ENCODE data around the gene MAMDC4.

MAMDC4 gene

DNA sequence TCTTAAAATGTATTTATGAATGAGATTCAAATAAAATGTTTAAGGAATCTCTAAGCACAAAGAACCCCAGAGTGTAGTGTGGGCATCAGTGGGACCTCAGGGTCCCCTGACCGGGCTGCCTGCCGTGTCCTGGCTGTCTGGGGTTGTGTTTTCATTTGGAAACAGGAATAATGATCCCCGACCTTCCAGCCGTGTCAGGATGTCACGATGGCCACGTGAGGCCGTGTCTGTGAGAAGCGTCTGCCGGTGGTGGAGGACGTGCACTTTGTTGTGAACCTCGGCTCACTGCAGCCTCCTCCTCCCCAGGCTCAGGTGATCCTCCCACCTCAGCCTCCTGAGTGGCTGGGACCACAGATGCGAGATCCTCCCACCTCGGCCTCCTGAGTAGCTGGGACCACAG is 38.5 kb downstream of the MAMDC4 start:
- DNase-seq (ENCODE audit: low read depth in 2 of 2), result no peak

DNA sequence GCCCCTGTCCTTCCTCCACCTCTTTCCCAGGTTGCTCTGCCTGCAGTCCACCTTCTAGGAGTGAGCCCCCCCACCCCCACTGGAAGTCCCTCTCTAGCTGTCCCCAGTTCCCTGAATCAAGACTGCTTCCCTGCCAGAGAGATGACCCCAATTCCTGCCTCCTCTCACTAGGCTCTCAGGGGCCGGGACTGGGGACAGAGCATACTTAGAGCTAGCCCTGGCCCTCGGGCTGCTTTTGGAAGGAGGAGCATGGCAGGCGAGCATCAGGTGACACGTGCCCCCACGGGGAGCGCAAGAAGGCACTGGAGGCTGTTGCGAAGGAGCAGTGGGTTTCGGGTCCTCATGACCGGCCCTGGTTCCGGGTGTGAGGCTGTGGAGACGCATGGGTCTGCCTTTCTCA is 43.9 kb downstream of the MAMDC4 start:
- DNase-seq (ENCODE audit: low read depth in 2 of 2), result no peak

DNA sequence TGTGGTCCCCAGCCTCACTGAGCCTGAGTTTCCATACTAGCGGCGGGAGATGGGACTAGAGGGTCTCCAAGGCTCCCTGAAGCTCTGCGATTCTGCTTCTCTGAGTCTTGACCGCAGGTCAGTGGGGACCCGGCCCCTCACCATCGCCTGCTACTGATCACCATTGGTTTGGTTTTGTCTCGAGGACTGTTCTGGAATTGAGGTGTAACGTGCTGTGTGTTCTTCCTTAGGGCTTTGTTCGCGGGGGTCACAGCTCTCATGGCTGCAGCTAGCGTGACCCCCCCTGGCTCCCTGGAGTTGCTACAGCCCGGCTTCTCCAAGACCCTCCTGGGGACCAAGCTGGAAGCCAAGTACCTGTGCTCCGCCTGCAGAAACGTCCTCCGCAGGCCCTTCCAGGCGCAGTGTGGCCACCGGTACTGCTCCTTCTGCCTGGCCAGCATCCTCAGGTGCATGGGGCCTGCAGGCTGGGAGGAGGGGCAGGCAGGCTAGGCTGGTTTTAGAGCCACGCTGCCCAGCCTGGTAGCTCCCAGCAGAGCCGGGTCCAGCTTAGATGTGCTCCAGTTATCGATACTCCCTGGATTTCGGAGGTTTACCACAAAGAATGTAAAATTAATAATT is 46.4 kb downstream of the MAMDC4 start:
- no peak for DNase-seq (ENCODE audit: low read depth in 2 of 2)

DNA sequence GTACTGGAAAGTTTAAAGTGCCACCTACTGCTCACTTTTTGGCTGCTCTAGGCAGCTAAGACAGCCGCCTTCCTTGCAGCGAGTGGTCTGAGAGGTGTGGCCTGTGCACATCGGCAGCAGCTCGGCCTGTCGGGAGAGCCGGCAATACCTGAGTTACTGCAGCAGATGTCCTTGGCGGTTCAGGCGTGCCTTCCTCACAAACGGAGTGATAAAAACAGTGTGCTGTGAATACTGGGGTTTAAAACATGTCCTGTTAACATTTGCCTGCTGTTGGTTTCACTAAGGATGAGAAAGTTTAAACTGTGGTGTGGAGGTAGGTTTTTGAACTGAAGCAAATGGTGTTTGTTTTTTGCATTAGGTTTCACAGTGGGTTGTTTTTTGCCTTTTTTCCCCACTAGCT is 47.0 kb downstream of the MAMDC4 start:
- no peak for DNase-seq (ENCODE audit: low read depth in 2 of 2)

DNA sequence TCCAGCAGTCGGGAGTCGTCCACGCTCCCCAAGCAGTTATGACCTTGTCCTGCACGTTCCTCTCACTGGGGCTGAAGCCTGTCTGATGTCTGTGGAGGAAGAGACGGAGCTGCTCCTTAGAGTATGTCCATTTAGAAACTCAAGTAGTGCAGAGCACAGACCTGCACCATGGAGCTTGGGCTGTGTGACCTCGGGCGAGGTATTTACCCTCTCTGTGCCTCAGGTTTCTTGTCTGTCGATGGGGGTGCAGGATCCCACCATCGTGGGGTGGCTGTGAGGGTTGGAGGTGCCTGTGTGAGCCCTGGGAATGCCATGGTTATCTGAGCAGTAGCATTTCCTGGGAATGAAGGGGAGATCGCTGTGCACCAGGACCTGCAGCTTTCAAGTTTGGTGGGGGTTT is 48.4 kb downstream of the MAMDC4 start:
- DNase-seq (ENCODE audit: low read depth in 2 of 2), result no peak

DNA sequence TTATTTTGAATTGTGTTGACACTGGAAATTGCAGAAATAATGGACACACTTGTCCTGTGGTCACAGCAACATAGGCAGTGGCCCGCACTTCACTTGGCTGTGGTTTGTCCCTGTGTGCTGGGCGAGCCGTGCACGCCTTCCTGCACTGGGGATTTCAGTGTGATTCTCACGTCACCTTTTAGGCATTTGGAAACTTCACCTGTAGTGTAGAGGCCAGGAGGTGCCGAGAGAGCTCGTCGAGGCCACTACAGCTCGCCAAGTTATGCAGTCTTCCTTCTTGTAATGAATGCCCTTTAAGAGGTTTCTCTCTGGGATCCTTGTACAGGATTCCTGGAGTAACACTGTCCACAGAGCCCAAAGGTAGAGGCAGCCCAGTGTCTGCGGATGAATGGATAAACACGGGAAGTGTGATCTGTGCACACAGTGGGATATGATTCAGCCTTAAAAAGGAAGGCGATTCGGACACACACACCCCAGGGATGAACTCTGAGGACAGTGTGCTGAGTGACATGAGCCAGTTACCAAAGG is 48.9 kb downstream of the MAMDC4 start:
- DNase-seq (ENCODE audit: low read depth in 2 of 2), result no peak

DNA sequence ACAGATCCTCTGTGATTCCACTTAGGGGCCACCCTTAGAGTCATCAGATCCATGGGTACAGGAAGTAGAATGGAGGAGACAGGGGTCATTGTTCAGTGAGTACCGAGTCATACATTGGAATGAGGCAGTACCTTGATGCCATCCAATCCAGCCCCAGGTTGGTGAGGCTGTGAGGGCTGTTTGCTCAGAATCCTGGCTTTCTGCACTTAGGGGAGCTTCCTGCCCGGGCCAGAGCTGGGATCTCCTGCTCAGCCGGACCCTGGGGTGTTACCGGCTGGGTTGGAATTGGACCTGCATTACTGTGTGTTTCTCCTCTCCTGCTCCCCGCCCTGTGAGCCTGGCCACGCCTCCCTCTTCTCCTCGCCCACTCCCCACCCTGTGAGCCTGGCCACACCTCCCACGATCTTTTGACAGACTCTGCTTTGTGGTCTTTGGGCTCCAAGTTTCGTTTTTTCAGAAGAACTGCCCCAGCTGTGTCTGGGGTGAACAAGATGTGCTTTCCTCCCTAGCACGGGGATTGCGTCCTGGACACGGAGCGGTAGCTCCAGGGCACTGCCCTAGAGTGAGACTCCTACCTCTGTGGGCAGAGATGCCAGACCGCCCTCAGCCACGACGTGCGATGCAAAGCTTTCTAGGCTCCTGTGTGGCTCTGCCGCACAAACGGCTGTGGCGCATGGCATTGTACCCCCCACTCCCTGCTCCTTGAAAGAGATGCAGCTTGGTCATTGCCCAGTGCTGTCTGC is 49.5 kb downstream of the MAMDC4 start:
- DNase-seq (ENCODE audit: low read depth in 2 of 2), result peak; percentile 66 to 68

DNA sequence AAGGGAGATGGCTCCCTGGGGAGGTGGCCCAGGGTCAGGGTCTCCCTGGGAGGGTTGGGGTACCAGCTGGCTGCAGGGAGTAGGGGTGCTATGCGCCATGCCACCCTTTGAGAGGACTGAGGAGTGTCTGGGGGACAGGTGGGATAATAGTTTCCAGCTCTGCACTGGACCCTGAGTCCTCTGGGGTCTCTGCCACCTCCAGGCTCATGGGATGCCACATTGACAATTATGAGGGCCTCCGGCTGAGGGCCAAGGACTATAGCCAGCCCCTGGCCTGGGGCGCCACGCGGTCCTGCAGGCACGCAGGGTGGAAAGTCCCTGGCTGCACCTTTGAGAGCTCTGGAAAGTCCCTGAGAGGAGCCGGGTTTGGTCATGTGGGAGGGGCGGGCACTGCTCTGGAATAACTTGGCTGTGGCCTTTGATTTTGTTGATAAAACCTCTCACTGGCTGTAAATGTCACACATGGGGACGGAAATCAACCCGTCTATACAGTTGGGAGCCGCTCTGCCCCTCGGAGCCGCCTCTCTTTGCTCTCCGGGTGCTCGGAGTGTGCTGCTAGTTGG is 50.2 kb downstream of the MAMDC4 start:
- DNase-seq (ENCODE audit: low read depth in 2 of 2), result peak; percentile 75 to 77

DNA sequence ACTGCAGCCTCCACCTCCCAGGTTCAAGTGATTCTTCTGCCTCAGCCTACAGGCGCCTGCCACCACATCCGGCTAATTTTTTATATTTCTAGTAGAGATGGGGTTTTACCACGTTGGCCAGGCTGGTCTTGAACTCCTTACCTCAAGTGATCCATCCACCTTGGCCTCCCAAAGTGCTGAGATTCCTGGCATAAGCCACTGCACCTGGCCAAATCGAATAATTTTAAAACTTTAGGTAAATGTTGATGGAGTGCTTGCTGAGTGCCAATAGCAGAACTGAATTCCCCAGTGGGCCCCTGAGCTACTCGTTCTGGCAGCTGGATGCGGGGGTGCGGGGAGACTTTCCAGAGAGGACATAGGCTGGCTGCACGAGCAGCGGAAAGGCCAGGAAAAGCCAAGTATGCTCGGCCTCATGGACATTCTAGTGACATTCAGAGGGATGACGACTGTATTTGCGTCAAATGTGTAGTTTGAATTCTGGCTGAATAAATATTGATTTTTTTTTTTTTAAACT is 51.0 kb downstream of the MAMDC4 start:
- no peak for DNase-seq (ENCODE audit: low read depth in 2 of 2)

DNA sequence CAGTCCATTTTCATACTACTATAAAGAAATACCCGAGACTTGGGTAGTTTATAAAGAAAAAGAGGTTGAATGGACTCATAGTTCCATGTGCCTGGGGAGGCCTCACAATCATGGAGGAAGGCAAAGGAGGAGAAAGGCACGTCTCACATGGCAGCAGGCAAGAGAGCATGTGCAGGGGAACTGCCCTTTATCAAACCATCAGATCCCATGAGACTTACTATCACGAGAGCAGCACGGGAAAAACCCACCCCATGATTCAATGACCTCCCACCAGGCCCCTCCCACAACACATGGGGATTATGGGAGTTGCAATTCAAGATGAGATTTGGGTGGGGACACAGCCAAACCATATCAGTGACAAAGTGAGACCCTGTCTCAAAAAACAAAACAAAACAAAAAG is 54.1 kb downstream of the MAMDC4 start:
- no peak for DNase-seq (ENCODE audit: low read depth in 2 of 2)

DNA sequence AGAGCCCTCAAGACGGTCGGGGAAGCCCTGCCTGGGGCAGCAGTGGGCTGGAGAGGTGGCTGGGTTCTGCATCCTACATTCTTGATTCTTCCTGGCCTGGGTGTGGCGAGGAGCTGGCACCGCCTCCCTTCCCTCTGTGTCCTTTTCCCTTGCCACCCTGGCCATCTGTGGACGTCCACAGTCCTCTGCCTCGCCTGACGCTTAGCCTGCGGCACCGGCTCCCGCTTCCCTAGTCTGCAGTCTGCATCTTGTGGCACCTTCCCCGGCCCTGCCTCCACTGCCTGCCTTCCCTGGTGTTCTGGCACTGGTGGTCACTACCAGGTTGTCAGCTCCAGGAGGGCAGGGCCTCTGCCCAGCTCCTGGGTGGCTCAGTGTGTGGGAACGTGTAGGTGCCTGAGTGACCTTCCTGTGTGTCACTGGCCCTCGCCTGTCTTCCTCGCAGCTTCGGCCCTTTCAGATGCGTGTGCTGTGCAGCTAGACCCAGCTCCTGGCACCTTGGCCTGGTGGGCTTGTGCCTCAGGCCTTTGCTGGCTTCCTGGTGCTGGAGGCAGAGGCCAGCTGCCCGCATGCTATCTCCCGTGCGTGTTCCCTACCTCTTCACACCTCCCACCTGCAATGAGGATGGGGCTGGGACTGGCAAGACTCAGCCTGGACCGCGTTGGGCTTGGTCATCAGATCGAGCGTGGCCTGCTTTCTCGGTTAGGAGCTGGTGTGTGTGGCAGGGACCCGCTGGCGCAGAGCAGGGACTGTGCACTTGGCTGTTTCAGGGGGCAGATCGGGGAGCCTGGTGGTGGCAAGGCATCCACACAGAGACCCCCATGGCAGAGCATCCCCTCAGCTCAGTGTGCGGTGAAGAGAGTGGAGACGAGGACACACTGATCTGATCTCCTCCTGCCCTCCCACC is 55.1 kb downstream of the MAMDC4 start:
- no peak for DNase-seq (ENCODE audit: low read depth in 2 of 2)
